Prostate gland (tissue), 2 donors: ENCODE data around the gene FBXL7.

ENCODE experiments used
- CTCF ChIP-seq, 4 experiments: fragments of 200-600 bp in 2 of 4; fragments of 450-650 bp in 2 of 4; sonication (generic) in 2 of 4; IDR thresholded peaks; 1 replicate in 3 of 4; 2 replicates in 1 of 4; pipeline ENCODE4 v1.5.1; 2016 to 2019; ENCODE audit warnings: antibody characterized with exemption in 4 of 4, mild to moderate bottlenecking in 2 of 4, moderate library complexity in 2 of 4
- POLR2A ChIP-seq: fragments of 450-650 bp; IDR thresholded peaks from one replicate; pipeline ENCODE4 v1.6.1; 2016; ENCODE audit warnings: antibody characterized with exemption, mild to moderate bottlenecking
- POLR2AphosphoS5 ChIP-seq: sonication (generic); formaldehyde crosslinking; IDR thresholded peaks from one replicate; pipeline ENCODE4 v1.6.1; 2017; ENCODE audit warnings: antibody characterized with exemption

- TF ChIP-seq CTCF (IDR thresholded peaks at IDR 0.05) (no peak), POLR2AphosphoS5 (no peak), POLR2A (no peak)
These were observed 192.9 kb downstream of the FBXL7 start for GRCh38 chr5:15692706-15693381.
